HUES48 (cell line): ENCODE data around the gene PTPRN2.

ENCODE experiments used
- H3K27ac ChIP-seq: one replicate; pipeline ENCODE4 v1.7.0; 2013; ENCODE audit warnings: low read depth, low read length, inconsistent platforms
- H3K27me3 ChIP-seq: 2 replicates; pipeline ENCODE4 v1.6.1; 2013; ENCODE audit warnings: mild to moderate bottlenecking, low read length; ENCODE audit not compliant: control insufficient read depth, insufficient read depth
- H3K36me3 ChIP-seq: 2 replicates; pipeline ENCODE4 v1.6.1; 2013; ENCODE audit warnings: low read length; ENCODE audit not compliant: control insufficient read depth, insufficient read depth
- H3K4me1 ChIP-seq: 2 replicates; pipeline ENCODE4 v1.6.1; 2013; ENCODE audit warnings: mild to moderate bottlenecking, low read length; ENCODE audit not compliant: control insufficient read depth, insufficient read depth
- H3K4me3 ChIP-seq: 2 replicates; pipeline ENCODE4 v1.5.1; 2013; ENCODE audit warnings: mild to moderate bottlenecking, low read depth, low read length
- H3K9ac ChIP-seq: 2 replicates; pipeline ENCODE4 v1.6.1; 2013; ENCODE audit warnings: mild to moderate bottlenecking, low read depth, low read length, moderate library complexity
- H3K9me3 ChIP-seq: 2 replicates; pipeline ENCODE4 v1.6.1; 2013; ENCODE audit warnings: low read length; ENCODE audit not compliant: control insufficient read depth, insufficient read depth

The PTPRN2 gene

GRCh38 chr7:158193446-158193845 lies 394.2 kb downstream of the PTPRN2 start:
- no peak overlapping the region for H3K27ac ChIP-seq
- H3K4me3 ChIP-seq, result no peak overlapping the region
- H3K9ac ChIP-seq, result no peak overlapping the region
- H3K36me3 ChIP-seq, result no peaks in the 10 kb centered on the region
- H3K4me1 ChIP-seq, result no peaks in the 10 kb centered on the region
- no peaks in the 10 kb centered on the region for H3K27me3 ChIP-seq
- peaks cover 91% of the 10 kb centered on the region for H3K9me3 ChIP-seq

- Histone ChIP-seq H3K4me1 (no peaks in the 10 kb centered on the region), H3K36me3 (no peaks in the 10 kb centered on the region), H3K9ac (no peak overlapping the region), H3K27ac (no peak overlapping the region), H3K4me3 (no peak overlapping the region), H3K9me3 (peaks cover 86% of the 10 kb centered on the region), H3K27me3 (no peaks in the 10 kb centered on the region)
Observed at GRCh38 chr7:158192956-158193355, 394.7 kb downstream of the PTPRN2 start.

GRCh38 chr7:158192184-158192835 lies 395.3 kb downstream of the PTPRN2 start:
- Histone ChIP-seq H3K9me3 (peaks cover 86% of the 10 kb centered on the region), H3K27me3 (no peaks in the 10 kb centered on the region), H3K36me3 (no peaks in the 10 kb centered on the region), H3K4me1 (no peaks in the 10 kb centered on the region), H3K9ac (no peak overlapping the region), H3K4me3 (no peak overlapping the region), H3K27ac (no peak overlapping the region)

- H3K4me3 ChIP-seq, result no peak overlapping the region
- H3K27me3 ChIP-seq, result no peaks in the 10 kb centered on the region
- H3K9ac ChIP-seq, result no peak overlapping the region
- no peaks in the 10 kb centered on the region for H3K4me1 ChIP-seq
- H3K27ac ChIP-seq, result no peak overlapping the region
- H3K9me3 ChIP-seq, result peaks cover 86% of the 10 kb centered on the region
- no peaks in the 10 kb centered on the region for H3K36me3 ChIP-seq
Observed at GRCh38 chr7:158191671-158192070, 396.0 kb downstream of the PTPRN2 start.

GRCh38 chr7:158190756-158191155 lies 396.9 kb downstream of the PTPRN2 start:
- H3K4me3 ChIP-seq, result no peak overlapping the region
- H3K9me3 ChIP-seq, result peaks cover 82% of the 10 kb centered on the region
- H3K27ac ChIP-seq, result no peak overlapping the region
- no peaks in the 10 kb centered on the region for H3K4me1 ChIP-seq
- H3K9ac ChIP-seq, result no peak overlapping the region
- no peaks in the 10 kb centered on the region for H3K36me3 ChIP-seq
- no peaks in the 10 kb centered on the region for H3K27me3 ChIP-seq

GRCh38 chr7:158188676-158189075 lies 398.9 kb downstream of the PTPRN2 start:
- peaks cover 83% of the 10 kb centered on the region for H3K9me3 ChIP-seq
- H3K9ac ChIP-seq, result no peak overlapping the region
- H3K36me3 ChIP-seq, result no peaks in the 10 kb centered on the region
- H3K4me3 ChIP-seq, result no peak overlapping the region
- H3K27ac ChIP-seq, result no peak overlapping the region
- no peaks in the 10 kb centered on the region for H3K27me3 ChIP-seq
- H3K4me1 ChIP-seq, result no peaks in the 10 kb centered on the region

- Histone ChIP-seq H3K27me3 (no peaks in the 10 kb centered on the region), H3K36me3 (no peaks in the 10 kb centered on the region), H3K4me3 (no peak overlapping the region), H3K9ac (no peak overlapping the region), H3K9me3 (peaks cover 85% of the 10 kb centered on the region), H3K4me1 (no peaks in the 10 kb centered on the region), H3K27ac (no peak overlapping the region)
Observed at GRCh38 chr7:158187694-158187994, 400.0 kb downstream of the PTPRN2 start.

GRCh38 chr7:158186864-158187693 lies 400.5 kb downstream of the PTPRN2 start:
- H3K4me3 ChIP-seq, result no peak overlapping the region
- no peak overlapping the region for H3K9ac ChIP-seq
- no peaks in the 10 kb centered on the region for H3K4me1 ChIP-seq
- H3K9me3 ChIP-seq, result peaks cover 85% of the 10 kb centered on the region
- no peaks in the 10 kb centered on the region for H3K36me3 ChIP-seq
- H3K27ac ChIP-seq, result no peak overlapping the region
- H3K27me3 ChIP-seq, result no peaks in the 10 kb centered on the region

- Histone ChIP-seq H3K9me3 (peaks cover 85% of the 10 kb centered on the region), H3K36me3 (no peaks in the 10 kb centered on the region), H3K27ac (no peak overlapping the region), H3K4me1 (no peaks in the 10 kb centered on the region), H3K4me3 (no peak overlapping the region), H3K9ac (no peak overlapping the region), H3K27me3 (no peaks in the 10 kb centered on the region)
Observed at GRCh38 chr7:158186406-158186805, 401.2 kb downstream of the PTPRN2 start.

- H3K9ac ChIP-seq, result no peak overlapping the region
- H3K4me1 ChIP-seq, result no peaks in the 10 kb centered on the region
- no peaks in the 10 kb centered on the region for H3K27me3 ChIP-seq
- no peaks in the 10 kb centered on the region for H3K36me3 ChIP-seq
- no peak overlapping the region for H3K4me3 ChIP-seq
- no peak overlapping the region for H3K27ac ChIP-seq
- H3K9me3 ChIP-seq, result peaks cover 84% of the 10 kb centered on the region
Observed at GRCh38 chr7:158185653-158186052, 402.0 kb downstream of the PTPRN2 start.

- H3K9me3 ChIP-seq, result peaks cover 85% of the 10 kb centered on the region
- H3K27ac ChIP-seq, result no peak overlapping the region
- no peak overlapping the region for H3K9ac ChIP-seq
- no peaks in the 10 kb centered on the region for H3K4me1 ChIP-seq
- no peak overlapping the region for H3K4me3 ChIP-seq
- no peaks in the 10 kb centered on the region for H3K36me3 ChIP-seq
- H3K27me3 ChIP-seq, result no peaks in the 10 kb centered on the region
Observed at GRCh38 chr7:158183431-158183830, 404.2 kb downstream of the PTPRN2 start.
